Measurements from ENCODE around the gene TOR1AIP2. TPM values are rescaled to one million over a fixed set of nuclear protein-coding genes. Genes with fewer than 3 reads are reported as not detected.

TOR1AIP2 gene
- total RNA-seq, 4 donors from 2014 or later, result 70.1 to 115 (median 86.9) TPM

DNA sequence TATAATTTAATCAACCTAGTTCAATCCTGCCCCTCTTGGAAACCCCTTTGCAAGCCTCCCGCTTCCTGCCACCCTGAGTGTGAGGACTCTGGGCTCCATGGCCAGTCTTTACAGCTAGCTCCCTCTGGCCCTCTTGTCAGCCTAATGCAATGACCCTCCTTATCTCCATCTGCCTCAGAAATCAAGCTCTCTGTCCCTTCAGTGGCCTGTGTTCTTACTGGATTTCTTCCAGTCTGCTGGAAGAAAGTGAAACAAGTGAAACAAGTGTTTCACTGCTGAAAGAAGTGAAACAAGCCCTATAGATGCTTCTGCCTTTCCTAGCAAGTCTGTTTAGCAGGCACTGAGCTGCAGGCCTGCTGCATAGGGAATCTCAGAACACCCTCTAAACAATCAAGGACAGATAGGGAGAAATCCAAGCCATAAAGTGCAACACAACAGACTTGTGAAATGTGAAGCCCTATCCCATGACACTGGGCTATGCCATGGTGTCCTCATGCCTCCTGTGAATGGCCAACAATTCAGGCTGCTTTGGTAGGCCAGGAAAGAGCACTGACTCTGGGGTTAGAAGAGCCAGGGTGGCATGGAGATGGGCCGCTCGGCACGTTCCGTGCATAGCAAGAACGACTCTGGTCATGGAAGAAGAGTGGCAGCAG lies 78.6 kb downstream of the TOR1AIP2 start:
- Histone ChIP-seq H3K9me3 (no peaks in the 10 kb centered on the region), H3K27ac (no peak overlapping the region), H3K4me3 (replicated peaks in 1 of 3) (no peak overlapping the region), H3K4me1 (no peaks in the 10 kb centered on the region), H3K36me3 (no peaks in the 10 kb centered on the region), H3K27me3 (no peaks in the 10 kb centered on the region)
- TF ChIP-seq POLR2A (IDR thresholded peaks at IDR 0.05), result no peak
- TF ChIP-seq, protein P1, sequence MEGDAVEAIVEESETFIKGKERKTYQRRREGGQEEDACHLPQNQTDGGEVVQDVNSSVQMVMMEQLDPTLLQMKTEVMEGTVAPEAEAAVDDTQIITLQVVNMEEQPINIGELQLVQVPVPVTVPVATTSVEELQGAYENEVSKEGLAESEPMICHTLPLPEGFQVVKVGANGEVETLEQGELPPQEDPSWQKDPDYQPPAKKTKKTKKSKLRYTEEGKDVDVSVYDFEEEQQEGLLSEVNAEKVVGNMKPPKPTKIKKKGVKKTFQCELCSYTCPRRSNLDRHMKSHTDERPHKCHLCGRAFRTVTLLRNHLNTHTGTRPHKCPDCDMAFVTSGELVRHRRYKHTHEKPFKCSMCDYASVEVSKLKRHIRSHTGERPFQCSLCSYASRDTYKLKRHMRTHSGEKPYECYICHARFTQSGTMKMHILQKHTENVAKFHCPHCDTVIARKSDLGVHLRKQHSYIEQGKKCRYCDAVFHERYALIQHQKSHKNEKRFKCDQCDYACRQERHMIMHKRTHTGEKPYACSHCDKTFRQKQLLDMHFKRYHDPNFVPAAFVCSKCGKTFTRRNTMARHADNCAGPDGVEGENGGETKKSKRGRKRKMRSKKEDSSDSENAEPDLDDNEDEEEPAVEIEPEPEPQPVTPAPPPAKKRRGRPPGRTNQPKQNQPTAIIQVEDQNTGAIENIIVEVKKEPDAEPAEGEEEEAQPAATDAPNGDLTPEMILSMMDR (IDR thresholded peaks at IDR 0.05), result no peak
- 96 to 97% methylated on average over 6 of the region's 6 CpGs for WGBS, 2 donors
- DNase-seq, result no peak
- intact Hi-C loops (cut with DNase I), result no loop called here

DNA sequence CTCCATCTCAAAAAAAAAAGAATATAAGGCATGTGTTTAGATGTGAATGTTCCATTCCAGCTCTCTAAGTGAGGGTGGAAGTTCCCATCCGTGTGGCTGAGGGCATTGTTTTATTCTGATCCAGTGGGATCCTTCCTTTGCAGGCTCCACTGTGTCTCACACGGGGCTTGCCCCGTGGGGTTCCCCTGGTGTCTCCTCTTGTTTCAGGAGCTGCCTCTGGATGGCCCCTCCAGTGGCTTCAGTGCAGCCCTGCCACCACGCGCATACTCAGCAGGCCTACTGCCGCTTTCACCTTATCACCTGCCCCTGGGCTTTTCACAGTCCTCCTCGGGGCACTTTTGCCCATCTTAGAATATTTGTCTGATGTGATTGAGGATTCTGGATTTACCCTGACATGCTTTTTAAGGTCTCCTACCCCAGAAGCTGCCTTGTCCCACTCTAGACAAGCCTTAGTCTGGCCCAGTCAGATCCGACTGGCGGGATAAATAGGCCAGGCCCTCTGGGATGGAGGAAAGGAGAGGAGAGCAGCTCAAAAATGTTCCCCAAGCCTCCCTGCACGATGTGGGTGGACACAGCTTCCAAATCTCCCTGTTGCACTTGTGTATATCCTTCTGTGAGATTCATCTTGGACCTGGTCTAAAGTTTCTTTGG lies 79.3 kb downstream of the TOR1AIP2 start:
- DNase-seq, result no peak
- H3K27ac ChIP-seq, result no peak overlapping the region
- H3K36me3 ChIP-seq, result no peaks in the 10 kb centered on the region
- no peaks in the 10 kb centered on the region for H3K4me1 ChIP-seq
- no peak overlapping the region for H3K4me3 ChIP-seq (replicated peaks in 1 of 3)
- intact Hi-C loops (cut with DNase I), result no loop called here
- no peaks in the 10 kb centered on the region for H3K9me3 ChIP-seq
- 86 to 89% methylated on average over 10 of the region's 10 CpGs for WGBS, 2 donors
- TF ChIP-seq, protein P1 (IDR thresholded peaks at IDR 0.05), result no peak
- no peak for TF ChIP-seq POLR2A (IDR thresholded peaks at IDR 0.05)
- H3K27me3 ChIP-seq, result no peaks in the 10 kb centered on the region

DNA sequence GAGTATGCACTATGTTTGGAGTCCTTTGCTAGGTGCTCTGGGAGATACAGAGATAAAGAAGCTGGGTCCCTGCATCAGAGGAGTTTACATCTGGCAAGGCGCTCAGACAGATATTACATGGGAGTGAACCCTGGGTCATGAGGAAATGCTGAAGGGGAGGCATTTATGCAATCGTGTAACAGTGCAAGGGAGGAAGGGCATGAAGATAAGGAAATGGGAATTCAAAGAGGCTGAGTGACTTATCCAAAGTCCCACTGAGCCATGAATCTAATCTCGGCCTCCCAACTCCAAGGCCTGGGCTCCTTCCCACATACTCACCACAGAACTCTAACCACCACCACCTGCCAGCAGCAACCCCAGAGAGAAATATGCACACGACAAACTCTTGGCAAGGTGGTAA lies 82.9 kb downstream of the TOR1AIP2 start:
- intact Hi-C loops (cut with DNase I), result no loop called here
- Histone ChIP-seq H3K4me3 (replicated peaks in 1 of 3) (no peak overlapping the region), H3K27ac (no peak overlapping the region), H3K9me3 (no peaks in the 10 kb centered on the region), H3K4me1 (no peaks in the 10 kb centered on the region), H3K27me3 (no peaks in the 10 kb centered on the region), H3K36me3 (no peaks in the 10 kb centered on the region)
- TF ChIP-seq, protein P1 (IDR thresholded peaks at IDR 0.05), result no peak
- no peak for TF ChIP-seq POLR2A (IDR thresholded peaks at IDR 0.05)
- 56 to 61% methylated on average over 4 of the region's 4 CpGs for WGBS, 2 donors
- no peak for DNase-seq

DNA sequence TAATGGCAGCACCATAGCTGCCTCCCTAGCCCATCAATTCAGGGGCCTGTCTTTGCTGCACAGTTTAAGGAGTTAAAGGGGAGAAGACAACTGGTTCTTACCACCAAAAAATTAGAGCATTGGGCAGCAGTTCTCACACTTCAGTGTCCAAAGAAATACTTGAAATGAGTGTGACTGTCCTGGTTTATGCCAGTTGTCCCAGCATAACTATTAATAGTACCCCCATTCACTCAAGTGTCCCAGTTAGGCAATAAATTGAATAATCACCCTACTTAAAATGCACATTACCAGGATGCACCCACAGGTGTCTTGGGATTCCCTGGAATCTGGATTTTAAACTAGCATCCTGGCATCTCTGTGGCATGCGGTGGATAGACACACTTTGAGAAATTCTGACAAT lies 83.5 kb downstream of the TOR1AIP2 start:
- Histone ChIP-seq H3K27me3 (no peaks in the 10 kb centered on the region), H3K9me3 (no peaks in the 10 kb centered on the region), H3K4me3 (replicated peaks in 1 of 3) (no peak overlapping the region), H3K36me3 (no peaks in the 10 kb centered on the region), H3K4me1 (no peaks in the 10 kb centered on the region), H3K27ac (no peak overlapping the region)
- WGBS, 2 donors, result 93 to 100% methylated on average over 1 of the region's 1 CpG
- intact Hi-C loops (cut with DNase I), result no loop called here
- TF ChIP-seq, protein P1 (IDR thresholded peaks at IDR 0.05), result no peak
- TF ChIP-seq POLR2A (IDR thresholded peaks at IDR 0.05), result no peak
- no peak for DNase-seq

DNA sequence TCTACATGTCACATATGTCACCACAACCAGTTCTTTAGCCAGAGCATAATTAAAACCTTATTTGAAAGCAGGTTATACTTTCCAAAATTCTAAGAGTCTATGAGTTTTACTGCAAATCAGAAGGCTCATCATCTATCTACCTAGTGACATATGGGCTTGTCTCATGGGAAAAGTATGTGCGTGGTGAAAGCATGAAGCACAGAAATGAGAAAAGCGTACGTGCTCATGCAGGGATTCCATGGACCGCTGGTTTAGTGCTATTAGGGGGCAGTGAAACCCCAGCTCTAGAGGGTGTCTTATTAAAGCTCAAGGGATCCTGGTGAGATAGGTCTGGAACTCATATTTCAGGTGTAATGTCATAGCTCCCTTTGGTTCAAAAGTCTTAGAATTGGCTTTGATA lies 84.3 kb downstream of the TOR1AIP2 start:
- no peak overlapping the region for H3K27ac ChIP-seq
- H3K27me3 ChIP-seq, result no peaks in the 10 kb centered on the region
- WGBS, 2 donors, result 81 to 93% methylated on average over 4 of the region's 4 CpGs
- DNase-seq, result no peak
- TF ChIP-seq, protein P1 (IDR thresholded peaks at IDR 0.05), result no peak
- TF ChIP-seq POLR2A (IDR thresholded peaks at IDR 0.05), result no peak
- no peaks in the 10 kb centered on the region for H3K4me1 ChIP-seq
- H3K9me3 ChIP-seq, result no peaks in the 10 kb centered on the region
- intact Hi-C loops (cut with DNase I), result no loop called here
- H3K36me3 ChIP-seq, result no peaks in the 10 kb centered on the region
- H3K4me3 ChIP-seq (replicated peaks in 1 of 3), result no peak overlapping the region

Data from thyroid gland (tissue), 4 donors.